IMR-90 (cell line): ENCODE measurements around the gene CERS1. TPM values are rescaled to one million over a fixed set of nuclear protein-coding genes. Genes with fewer than 3 reads are reported as not detected.
A peak's percentile ranks its signal among the peaks of the same experiment; 100 is the strongest.

Source experiments
- ATAC-seq: fragments of 200-7000 bp; cut with Tn5 transposase; 2 replicates; pipeline ENCODE4 v1.9.1; 2020; ENCODE audit warnings: low read depth, mild to moderate bottlenecking, moderate library complexity
- BruUV-seq: library from RNA; stranded (reverse); fragments of 400-500 nt; replicated peaks from 2 replicates; lab custom pipeline; 2021; lab: Mats Ljungman, UMichigan
- CTCF ChIA-PET: fragments of 300-600 bp; formaldehyde crosslinking; extraction: SDS; loops from one replicate; lab custom pipeline; 2021; ENCODE audit warnings: antibody characterized with exemption; lab: Yijun Ruan, JAX
- POLR2A ChIA-PET: fragments of 300-600 bp; sonication (Branson Sonifier 250); formaldehyde crosslinking; loops from one replicate; lab custom pipeline; 2022; ENCODE audit warnings: antibody characterized with exemption; ENCODE audit not compliant: unreplicated experiment; lab: Charles Lee
- DNase-seq: peaks from one replicate; pipeline ENCODE4 v3.0.0; 2013
- H2AFZ ChIP-seq: replicated peaks from 2 replicates; pipeline ENCODE3; 2013; ENCODE audit warnings: low read length, mild to moderate bottlenecking; ENCODE audit not compliant: poor library complexity
- H2AK5ac ChIP-seq: 2 replicates; pipeline ENCODE4 v1.6.1; 2013; ENCODE audit warnings: low read depth, low read length, inconsistent platforms
- H2AK9ac ChIP-seq: replicated peaks from 2 replicates; pipeline ENCODE3; 2013; ENCODE audit warnings: mild to moderate bottlenecking, low read depth, low read length, moderate library complexity; ENCODE audit not compliant: poor library complexity
- H2BK120ac ChIP-seq: 2 replicates; pipeline ENCODE4 v1.6.1; 2013; ENCODE audit warnings: low read depth, low read length, inconsistent platforms
- H2BK15ac ChIP-seq: 3 replicates; pipeline ENCODE4 v1.6.1; 2013; ENCODE audit warnings: low read depth, low read length, inconsistent platforms
- H2BK20ac ChIP-seq: 2 replicates; pipeline ENCODE4 v1.6.1; 2013; ENCODE audit warnings: low read depth, mild to moderate bottlenecking, inconsistent platforms, low read length, moderate library complexity
- H2BK5ac ChIP-seq: 2 replicates; pipeline ENCODE4 v1.6.1; 2013; ENCODE audit warnings: mild to moderate bottlenecking, low read depth, low read length, inconsistent platforms; ENCODE audit not compliant: poor library complexity, severe bottlenecking
- H3K14ac ChIP-seq: replicated peaks from 2 replicates; pipeline ENCODE4 v1.6.1; 2013; ENCODE audit warnings: low read depth, low read length, inconsistent platforms
- H3K18ac ChIP-seq: 2 replicates; pipeline ENCODE4 v1.6.1; 2013; ENCODE audit warnings: low read depth, low read length, control low read depth
- H3K23ac ChIP-seq: 2 replicates; pipeline ENCODE4 v1.6.1; 2013; ENCODE audit warnings: low read depth, low read length, inconsistent platforms
- H3K27ac ChIP-seq: 2 replicates; pipeline ENCODE4 v1.5.1; 2013; ENCODE audit warnings: mild to moderate bottlenecking, control low read depth, low read length; ENCODE audit not compliant: insufficient read depth
- H3K27me3 ChIP-seq: 2 replicates; pipeline ENCODE4 v1.6.1; 2013; ENCODE audit warnings: low read length; ENCODE audit not compliant: control insufficient read depth, insufficient read depth
- H3K36me3 ChIP-seq: 2 replicates; pipeline ENCODE4 v1.6.1; 2013; ENCODE audit warnings: low read length, mixed read lengths; ENCODE audit not compliant: control insufficient read depth, insufficient read depth
- H3K4ac ChIP-seq: 2 replicates; pipeline ENCODE4 v1.6.1; 2013; ENCODE audit warnings: low read depth, low read length, inconsistent platforms
- H3K4me1 ChIP-seq: 2 replicates; pipeline ENCODE4 v1.6.1; 2013; ENCODE audit warnings: low read length, mixed read lengths; ENCODE audit not compliant: control insufficient read depth, insufficient read depth
- H3K4me2 ChIP-seq: 2 replicates; pipeline ENCODE4 v1.6.1; 2013; ENCODE audit warnings: low read depth, mild to moderate bottlenecking, control low read depth, low read length, moderate library complexity
- H3K4me3 ChIP-seq: 2 replicates; pipeline ENCODE4 v1.5.1; 2013; ENCODE audit warnings: low read depth, mild to moderate bottlenecking, control low read depth, low read length, moderate library complexity; ENCODE audit not compliant: insufficient read depth
- H3K56ac ChIP-seq: 2 replicates; pipeline ENCODE4 v1.6.1; 2013; ENCODE audit warnings: low read length, inconsistent platforms; ENCODE audit not compliant: insufficient read depth; ENCODE audit errors: extremely low read depth
- H3K79me1 ChIP-seq, 2 experiments: 2 replicates each; pipeline ENCODE4 v1.6.1; 2013; ENCODE audit warnings: low read length in 2 of 2, inconsistent platforms in 1 of 2, low read depth in 1 of 2
- H3K9ac ChIP-seq: 2 replicates; pipeline ENCODE4 v1.6.1; 2013; ENCODE audit warnings: low read depth, low read length, control low read depth
- H3K9me1 ChIP-seq: 2 replicates; pipeline ENCODE4 v1.6.1; 2013; ENCODE audit warnings: low read length, inconsistent platforms; ENCODE audit not compliant: insufficient read depth
- H3K9me3 ChIP-seq: 2 replicates; pipeline ENCODE4 v1.6.1; 2013; ENCODE audit warnings: low read length; ENCODE audit not compliant: control insufficient read depth, insufficient read depth
- H4K20me1 ChIP-seq: 2 replicates; pipeline ENCODE4 v1.6.1; 2013; ENCODE audit warnings: low read length, inconsistent platforms; ENCODE audit not compliant: insufficient read depth
- H4K5ac ChIP-seq: 2 replicates; pipeline ENCODE4 v1.6.1; 2013; ENCODE audit warnings: mild to moderate bottlenecking, low read depth, low read length, control low read depth
- H4K8ac ChIP-seq, 2 experiments: 2 replicates each; pipeline ENCODE4 v1.6.1; 2013; ENCODE audit warnings: low read depth in 2 of 2, low read length in 2 of 2, control low read depth in 1 of 2, inconsistent platforms in 1 of 2
- H4K91ac ChIP-seq: 2 replicates; pipeline ENCODE4 v1.6.1; 2013; ENCODE audit warnings: low read depth, low read length, inconsistent platforms; ENCODE audit not compliant: insufficient read depth
- BHLHE40 ChIP-seq: fragments of 150-350 bp; IDR thresholded peaks from 2 replicates; pipeline ENCODE4 v1.6.1; 2016; ENCODE audit warnings: mild to moderate bottlenecking, low read depth, low read length
- CEBPB ChIP-seq: IDR thresholded peaks from 2 replicates; pipeline ENCODE4 v1.6.1; 2012; ENCODE audit warnings: low read depth, low read length, improper control_type of control experiment
- CHD1 ChIP-seq: IDR thresholded peaks from 2 replicates; pipeline ENCODE4 v1.6.1; 2012; ENCODE audit warnings: low read depth, low read length, improper control_type of control experiment
- CTCF ChIP-seq: conservative IDR thresholded peaks from 2 replicates; pipeline ENCODE4 v1.5.1; 2012; ENCODE audit warnings: mild to moderate bottlenecking, low read depth, low read length, improper control_type of control experiment
- ELK1 ChIP-seq: fragments of 150-350 bp; IDR thresholded peaks from 2 replicates; pipeline ENCODE4 v1.6.1; 2016; ENCODE audit warnings: low read depth, mild to moderate bottlenecking, low read length, moderate library complexity, borderline replicate concordance
- FOS ChIP-seq: fragments of 150-350 bp; IDR thresholded peaks from 2 replicates; pipeline ENCODE4 v1.6.1; 2016; ENCODE audit warnings: low read depth, low read length
- MAFK ChIP-seq: IDR thresholded peaks from 2 replicates; pipeline ENCODE4 v1.6.1; 2012; ENCODE audit warnings: low read depth, low read length, improper control_type of control experiment
- MAZ ChIP-seq: IDR thresholded peaks from 2 replicates; pipeline ENCODE4 v1.6.1; 2012; ENCODE audit warnings: low read depth, mild to moderate bottlenecking, low read length, improper control_type of control experiment, moderate library complexity, borderline replicate concordance
- MXI1 ChIP-seq: IDR thresholded peaks from 2 replicates; pipeline ENCODE4 v1.6.1; 2012; ENCODE audit warnings: low read depth, mild to moderate bottlenecking, low read length, moderate library complexity, borderline replicate concordance
- NFE2L2 ChIP-seq: fragments of 150-350 bp; IDR thresholded peaks from 2 replicates; pipeline ENCODE4 v1.6.1; 2016; ENCODE audit warnings: low read depth, mild to moderate bottlenecking, low read length
- POLR2A ChIP-seq: IDR thresholded peaks from 2 replicates; pipeline ENCODE4 v1.6.1; 2012; ENCODE audit warnings: mild to moderate bottlenecking, low read depth, low read length
- RAD21 ChIP-seq: IDR thresholded peaks from 2 replicates; pipeline ENCODE4 v1.6.1; 2012; ENCODE audit warnings: low read length, improper control_type of control experiment
- RCOR1 ChIP-seq: IDR thresholded peaks from 2 replicates; pipeline ENCODE4 v1.6.1; 2012; ENCODE audit warnings: mild to moderate bottlenecking, low read length, improper control_type of control experiment; ENCODE audit not compliant: insufficient replicate concordance
- RFX5 ChIP-seq: IDR thresholded peaks from 2 replicates; pipeline ENCODE4 v1.8.0; 2012; ENCODE audit warnings: low read depth, mild to moderate bottlenecking, low read length, moderate library complexity
- SMC3 ChIP-seq: fragments of 150-350 bp; IDR thresholded peaks from 2 replicates; pipeline ENCODE4 v1.6.1; 2016; ENCODE audit warnings: low read depth, mild to moderate bottlenecking, antibody characterized with exemption, low read length, moderate library complexity
- USF2 ChIP-seq: fragments of 150-350 bp; IDR thresholded peaks from 2 replicates; pipeline ENCODE4 v1.6.1; 2017; ENCODE audit warnings: mild to moderate bottlenecking, antibody characterized with exemption, low read length, low read depth
- WGBS, 2 experiments: methylation state at CpG; one replicate each; pipeline versions ENCODE4 v1.1.5 to v1.1.7; 2013; ENCODE audit warnings: missing lambda C conversion rate in 2 of 2; ENCODE audit not compliant: insufficient read length in 1 of 2; ENCODE audit errors: extremely low coverage in 2 of 2; 5-methylcytosine and 5-hydroxymethylcytosine counted together
- dilution Hi-C: fragments of 300-500 bp; cut with HindIII; formaldehyde crosslinking; loops from one replicate; pipeline ENCODE4 v1.14.3; 2018; ENCODE audit warnings: low sequenced_read_pairs; ENCODE audit not compliant: unreplicated experiment
- in situ Hi-C: fragments of 300-500 bp; cut with MboI; formaldehyde crosslinking; loops from 3 replicates; pipeline ENCODE4 v1.14.3; 2019; ENCODE audit warnings: low sequenced_read_pairs, inconsistent platforms, mixed read lengths
- intact Hi-C: fragments of 100-400 bp; cut with micrococcal nuclease; formaldehyde crosslinking; loops from 2 replicates; pipeline ENCODE4 v1.10.0; 2022
- polyA plus RNA-seq, 3 experiments: library from polyadenylated mRNA; depleted of rRNA; stranded (reverse); fragments of >200 nt; gene quantifications; 2 replicates each; pipeline ENCODE4 v1.2.3, GENCODE V29; 2012; ENCODE audit warnings: low replicate concordance in 1 of 3
- total RNA-seq: library from RNA; depleted of rRNA; stranded (reverse); fragments of >200 nt; gene quantifications from 2 replicates; pipeline ENCODE4 v1.2.3, GENCODE V29; 2012

The CERS1 gene
- total and polyA plus RNA-seq, 2 of the 4 experiments (the other 2 are of a cell fraction), result 0.90 to 4.3 TPM

DNA sequence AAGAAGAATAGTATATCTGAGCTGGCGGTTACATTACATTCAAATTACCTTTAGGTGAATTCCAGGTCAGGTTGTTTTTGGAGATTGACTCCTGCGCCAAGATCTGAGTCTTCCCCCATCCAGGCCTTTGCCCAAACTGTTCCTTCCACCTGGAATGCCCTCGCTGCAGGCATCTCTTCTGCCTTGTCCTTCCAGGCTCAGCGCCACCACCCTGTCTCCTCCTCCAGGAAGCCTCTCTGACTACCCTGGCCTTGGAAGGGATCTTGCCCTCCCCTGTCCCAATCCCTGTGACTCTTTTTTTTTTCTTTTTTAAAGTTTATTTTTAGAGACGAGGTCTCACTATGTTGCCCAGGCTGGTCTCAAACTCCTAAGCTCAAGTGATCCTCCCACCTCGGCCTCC lies 46.7 kb upstream of the CERS1 start:
- 100% methylated on average over 1 of the region's 6 CpGs; no CpG with 5 or more reads in 1 of the 2 experiments for WGBS, 2 experiments
- CTCF ChIA-PET, result no interaction called here
- no peak for TF ChIP-seq RAD21
- TF ChIP-seq SMC3, result no peak
- no peak for TF ChIP-seq MAZ
- TF ChIP-seq FOS, result no peak
- no peak for TF ChIP-seq NFE2L2
- no peak for TF ChIP-seq MAFK
- no peak for TF ChIP-seq RCOR1
- TF ChIP-seq POLR2A, result no peak
- no peak for TF ChIP-seq MXI1
- TF ChIP-seq CEBPB, result no peak
- no peak for TF ChIP-seq BHLHE40
- no peak for TF ChIP-seq RFX5
- TF ChIP-seq USF2, result no peak
- TF ChIP-seq CTCF, result no peak
- no peak for TF ChIP-seq ELK1
- TF ChIP-seq CHD1, result no peak

More for the DNA sequence above, 46.7 kb upstream of the CERS1 start:
- H3K4me3 ChIP-seq, result no peak overlapping the region
- H3K4ac ChIP-seq, result no peak overlapping the region
- H3K23ac ChIP-seq, result no peak overlapping the region
- no peak overlapping the region for H3K9ac ChIP-seq
- no peak overlapping the region for H2BK15ac ChIP-seq
- no peak overlapping the region for H3K27ac ChIP-seq
- POLR2A ChIA-PET, result interaction anchor here (0.6 kb wide), 1 partner anchor 385 kb away, joined by 3 read pairs; the partner anchor contains the start of gene KXD1
- DNase-seq, result no peak
- no peak overlapping the region for H2BK120ac ChIP-seq
- intact Hi-C loops (no loop called here), dilution Hi-C loops (no loop called here), in situ Hi-C loops (no loop called here)
- H2AK9ac ChIP-seq, result no peak overlapping the region
- H2AK5ac ChIP-seq, result peak overlapping the region; percentile 78; the same call in 1 of the 2 replicates
- no peak overlapping the region for H4K91ac ChIP-seq
- no peak overlapping the region for H3K18ac ChIP-seq
- H3K9me3 ChIP-seq, result no peaks in the 10 kb centered on the region
- H3K4me2 ChIP-seq, result no peak overlapping the region
- peaks cover 17% of the 10 kb centered on the region for H3K36me3 ChIP-seq
- H3K9me1 ChIP-seq, result peaks cover 10% of the 10 kb centered on the region
- H3K56ac ChIP-seq, result no peak overlapping the region
- H3K14ac ChIP-seq, result no peak overlapping the region
- no peak overlapping the region for H2BK20ac ChIP-seq
- peaks cover 6% of the 10 kb centered on the region for H3K4me1 ChIP-seq
- H2AFZ ChIP-seq, result no peak overlapping the region
- peaks cover 16% of the 10 kb centered on the region; the same call in 1 of the 2 replicates for H4K20me1 ChIP-seq
- H2BK5ac ChIP-seq, result no peak overlapping the region
- H4K8ac ChIP-seq, result no peak overlapping the region
- BruUV-seq, result no TSS peak
- H3K27me3 ChIP-seq, result no peaks in the 10 kb centered on the region
- ATAC-seq, result no peak
- peaks cover 11 to 40% of the 10 kb centered on the region in 2 experiments for H3K79me1 ChIP-seq
- H4K5ac ChIP-seq, result no peak overlapping the region
